GM19025 (cell line): ENCODE results near the gene DPP9.
"Not testable (repeated sequence)": the region's sequence is repeated elsewhere in the genome, so short reads cannot be mapped to it uniquely, and the experiment has no call there.

Experiments used
- ATAC-seq: cut with Tn5 transposase; IDR thresholded peaks from one replicate; pipeline ENCODE4 v1.9.1; 2021; ENCODE audit warnings: mild to moderate bottlenecking, low read depth, moderate library complexity; ENCODE audit not compliant: unreplicated experiment

Gene DPP9

GRCh38 chr19:4723595-4724514 lies at the start of gene DPP9:
DPP9 (minus strand) TSS chr19:4723842; CDS start chr19:4719906, 3,936 bp downstream.
- ATAC-seq = peak; percentile 86

DNA sequence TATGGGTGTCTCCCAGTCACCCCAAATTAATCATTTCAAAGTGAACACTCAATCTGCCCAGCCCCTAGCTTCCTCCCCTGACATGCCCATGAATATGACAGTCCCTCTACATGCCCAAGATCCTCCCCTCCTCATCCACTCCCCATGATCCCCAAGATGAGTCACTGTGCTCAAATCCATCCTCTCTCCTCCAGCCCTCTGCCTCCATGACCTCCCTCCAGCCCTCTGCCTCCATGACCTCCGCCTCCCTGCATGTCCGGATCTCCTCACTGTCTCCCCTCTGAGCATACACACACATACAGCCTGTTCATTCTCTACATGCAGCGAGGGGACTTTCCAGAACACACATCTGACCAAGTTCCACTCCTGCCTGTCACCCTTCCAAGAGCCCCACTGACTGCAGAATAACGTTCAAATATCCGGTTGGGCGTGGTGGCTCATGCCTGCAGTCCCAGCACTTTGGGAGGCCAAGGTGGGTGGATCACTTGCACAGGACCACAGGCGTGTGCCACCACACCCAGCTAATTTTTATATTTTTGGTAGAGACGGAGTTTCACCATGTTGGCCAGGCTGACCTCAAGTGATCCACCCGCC lies 49.5 kb upstream of the DPP9 start:
- ATAC-seq = no peak

- no peak for ATAC-seq
These were observed 48.9 kb upstream of the DPP9 start for GRCh38 chr19:4772566-4772965.

DNA sequence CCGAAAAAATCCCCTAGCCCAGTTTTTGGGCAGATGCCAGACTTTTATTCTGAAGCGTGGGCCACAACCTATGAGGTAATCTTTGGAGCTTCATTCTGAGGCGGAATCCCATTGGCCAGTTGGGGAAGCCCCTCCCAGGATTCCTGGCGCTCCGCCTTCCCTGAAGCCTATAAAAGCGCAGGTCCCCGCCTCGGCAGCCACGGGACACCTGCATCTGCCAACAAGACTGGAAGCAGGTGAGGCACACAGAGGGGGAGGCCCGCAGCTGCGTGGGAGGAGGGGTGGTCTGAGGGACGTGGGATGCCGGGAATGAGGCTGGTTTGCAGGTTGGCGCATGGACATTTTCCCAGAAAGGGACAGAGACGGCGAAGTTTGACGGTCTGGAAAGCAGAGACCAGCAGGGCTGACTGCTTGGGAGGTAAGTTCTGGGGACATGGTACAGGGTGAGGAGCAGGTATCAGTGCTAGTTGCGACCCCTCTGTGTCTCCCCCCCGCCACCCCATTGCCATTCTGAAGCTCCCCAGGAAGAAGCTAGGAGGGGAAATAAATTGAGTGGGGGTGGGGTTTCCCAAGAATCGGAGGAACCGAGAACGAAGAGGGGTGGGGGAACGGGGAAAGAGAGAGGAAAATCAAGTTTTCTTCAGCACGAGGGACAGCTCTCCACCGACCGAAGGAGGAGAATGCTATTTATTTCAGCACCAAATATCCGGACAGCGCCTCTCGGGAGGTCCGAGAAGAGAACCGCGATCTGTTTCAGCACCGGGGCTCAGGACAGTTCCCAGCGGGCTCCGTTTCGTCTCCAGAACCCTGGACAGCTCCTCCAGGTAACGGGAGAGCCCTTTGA lies 45.5 kb upstream of the DPP9 start:
- no peak for ATAC-seq

- ATAC-seq = no peak
These were observed 40.7 kb upstream of the DPP9 start for GRCh38 chr19:4764393-4764660.

DNA sequence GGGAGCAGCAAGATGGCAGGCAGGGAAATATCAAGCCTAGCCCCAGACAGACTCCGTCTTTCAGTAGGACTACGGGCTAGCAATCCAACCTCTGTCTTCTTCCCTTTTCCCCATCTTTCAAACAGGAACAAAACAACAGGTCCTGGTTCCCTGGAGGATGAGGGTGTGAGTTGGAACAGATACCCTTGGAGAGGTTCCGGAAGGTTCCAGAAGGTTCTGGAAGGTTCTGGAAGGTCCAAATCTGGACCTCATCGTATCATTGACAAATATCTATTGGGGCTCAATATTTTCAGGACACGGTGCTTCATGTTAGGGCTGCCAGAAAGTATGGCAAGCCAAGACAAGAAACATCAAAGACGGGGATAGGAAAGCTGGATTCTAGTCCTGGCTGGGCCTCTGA lies 39.4 kb upstream of the DPP9 start:
- no peak for ATAC-seq

GRCh38 chr19:4760285-4760650 lies 36.6 kb upstream of the DPP9 start:
- no peak for ATAC-seq

DNA sequence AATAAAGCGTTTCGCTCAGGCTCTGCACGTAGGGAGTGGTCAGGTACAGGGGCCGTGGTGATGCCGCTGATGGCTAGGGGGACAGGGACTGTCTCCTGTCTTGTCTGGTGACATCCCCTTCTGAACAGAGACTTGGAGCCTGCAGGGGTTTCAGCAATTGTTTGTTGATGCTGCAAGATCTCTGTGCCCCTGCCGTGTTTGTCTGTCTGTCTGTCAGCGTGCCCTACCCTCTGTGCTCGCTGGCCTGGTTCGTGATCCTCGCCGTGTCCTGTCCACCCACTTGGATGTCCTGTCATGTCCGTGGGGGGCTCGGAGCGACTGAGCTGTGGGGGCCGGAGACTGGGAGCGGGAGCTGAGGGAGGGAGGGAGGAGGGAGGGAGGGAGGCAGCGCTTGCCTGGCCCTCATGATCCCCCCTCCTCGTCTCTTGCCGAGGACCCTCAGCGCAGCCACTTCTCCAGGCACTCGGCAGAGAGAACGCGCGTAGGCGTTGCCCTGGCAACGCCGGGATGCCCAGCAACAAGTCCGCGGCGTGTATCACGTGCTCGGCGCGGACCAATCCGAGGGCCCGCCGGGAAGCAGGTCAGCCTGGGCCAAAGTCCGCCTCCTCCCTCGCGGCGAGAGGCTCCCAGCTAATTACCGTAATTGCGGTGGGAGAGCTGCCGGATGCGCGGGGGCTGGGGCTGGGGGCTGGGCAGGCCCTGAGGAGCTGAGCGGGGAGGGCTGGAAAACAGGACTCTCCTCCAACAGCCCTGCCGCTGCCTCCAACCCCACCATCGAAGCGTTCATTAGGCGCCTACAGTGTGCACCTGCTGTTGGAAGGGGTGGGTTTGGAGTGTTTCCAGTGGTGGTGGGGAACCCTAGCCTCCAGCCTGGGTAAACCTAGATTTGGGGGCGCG lies 36.0 kb upstream of the DPP9 start:
- ATAC-seq = no peak

GRCh38 chr19:4758659-4759058 lies 35.0 kb upstream of the DPP9 start:
- ATAC-seq = no peak

GRCh38 chr19:4758082-4758481 lies 34.4 kb upstream of the DPP9 start:
- ATAC-seq = no peak

GRCh38 chr19:4755459-4755858 lies 31.8 kb upstream of the DPP9 start:
- no peak for ATAC-seq

GRCh38 chr19:4754248-4754647 lies 30.6 kb upstream of the DPP9 start:
- no peak for ATAC-seq

DNA sequence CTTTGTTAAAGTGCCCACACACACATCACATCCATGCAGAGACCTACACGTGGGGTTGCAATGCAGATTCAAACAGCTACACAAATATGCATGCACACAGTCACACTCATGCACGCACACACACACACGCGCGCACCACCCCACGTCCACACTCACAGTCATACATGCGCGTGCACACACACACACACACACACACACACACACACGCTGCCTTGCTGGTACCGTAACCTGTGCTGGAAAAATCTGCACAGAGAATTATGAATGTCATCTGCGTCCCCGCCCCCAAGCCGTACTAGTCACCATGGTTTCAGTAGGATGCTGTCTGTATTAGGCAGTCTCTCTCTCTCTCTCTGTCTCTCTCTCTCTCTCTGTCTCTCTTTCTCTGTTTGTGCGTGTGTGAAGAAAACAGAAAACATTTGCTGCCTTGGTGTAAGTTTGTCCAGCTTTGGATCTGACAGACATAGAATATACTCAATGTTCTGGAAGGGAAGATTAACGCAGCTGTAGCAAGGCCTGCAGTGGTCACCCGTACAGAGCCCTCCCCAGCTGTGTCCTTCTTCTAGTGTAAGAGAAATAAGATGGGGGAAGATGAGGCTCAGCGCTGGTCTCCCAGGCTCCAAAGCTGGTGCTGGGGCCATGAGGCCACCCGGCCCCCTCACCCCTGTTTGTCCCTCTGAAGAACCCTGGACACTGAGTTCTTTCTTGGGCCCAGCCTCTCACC lies 26.4 kb upstream of the DPP9 start:
- ATAC-seq = no peak

DNA sequence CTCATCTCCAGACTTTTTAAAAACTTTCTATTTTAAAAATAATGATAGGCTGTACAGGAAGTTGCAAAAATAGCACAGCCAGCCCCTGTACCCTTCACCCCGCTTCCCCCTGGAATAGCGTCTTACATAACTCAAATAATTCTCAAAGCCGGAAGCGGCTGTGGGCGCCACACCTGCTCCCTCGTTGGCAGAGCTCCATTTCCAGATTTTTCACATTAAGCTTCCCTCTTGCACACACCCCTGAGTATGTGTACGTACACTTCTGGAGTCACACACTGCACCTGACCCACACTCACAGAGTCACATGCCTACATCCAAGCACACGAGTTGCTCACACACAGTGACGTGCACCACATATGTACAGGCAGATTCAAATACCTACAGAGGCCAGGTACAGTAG lies 24.9 kb upstream of the DPP9 start:
- ATAC-seq = no peak

GRCh38 chr19:4748185-4748584 lies 24.5 kb upstream of the DPP9 start:
- ATAC-seq = no peak

DNA sequence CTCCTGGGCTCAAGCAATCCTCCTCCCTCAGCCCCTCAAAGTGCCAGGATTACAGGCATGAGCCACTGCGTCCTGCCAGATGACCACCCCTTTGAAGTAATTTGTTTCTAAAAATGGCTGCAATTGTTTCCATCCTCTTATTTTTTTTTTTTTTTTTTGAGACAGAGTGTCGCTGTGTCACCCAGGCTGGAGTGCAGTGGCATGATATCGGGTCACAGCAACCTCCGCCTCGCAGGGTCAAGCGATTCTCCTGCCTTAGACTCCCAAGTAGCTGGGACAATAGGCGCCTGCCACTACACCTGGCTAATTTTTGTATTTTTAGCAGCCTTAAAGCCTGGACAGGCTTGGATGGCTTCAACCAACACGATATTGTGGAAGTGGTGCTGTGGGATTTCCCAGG lies 22.3 kb upstream of the DPP9 start:
- no peak for ATAC-seq

GRCh38 chr19:4745175-4745574 lies 21.5 kb upstream of the DPP9 start:
- not testable (repeated sequence) for ATAC-seq

GRCh38 chr19:4744451-4745174 lies 21.0 kb upstream of the DPP9 start:
- ATAC-seq = no peak
